ENCODE data around the gene PLPP4. TPM values are rescaled to one million over a fixed set of nuclear protein-coding genes. Genes with fewer than 3 reads are reported as not detected.

PLPP4 gene
- polyA plus RNA-seq, 1 of the 3 experiments (the other 2 are of a cell fraction): 27.9 TPM

- TF ChIP-seq JUND (IDR thresholded peaks at IDR 0.05) (no peak), REST (IDR thresholded peaks at IDR 0.05; ENCODE audit: low read depth, low read length) (no peak), MXI1 (IDR thresholded peaks at IDR 0.05; ENCODE audit: low read depth, low read length) (no peak), FOXM1 (IDR thresholded peaks at IDR 0.05; ENCODE audit: low read depth) (no peak), NRF1 (IDR thresholded peaks at IDR 0.05; ENCODE audit: low read depth, low read length) (no peak), CTCF (IDR thresholded peaks at IDR 0.05) (no peak), GABPA (IDR thresholded peaks at IDR 0.05; ENCODE audit: low read depth) (no peak), MEF2A (IDR thresholded peaks at IDR 0.05; ENCODE audit: borderline replicate concordance, low read depth) (no peak)
Measured at GRCh38 chr10:120530699-120531098, 73.7 kb downstream of the PLPP4 start (continued).

GRCh38 chr10:120538091-120538490 is 81.1 kb downstream of the PLPP4 start:
- Histone ChIP-seq H3K4me1 (ENCODE audit: control insufficient read depth in 1 of 2, insufficient read depth in 2 of 2, low read depth in 1 of 2, low read length in 1 of 2) (no peaks in the 10 kb centered on the region; a peak in 1 of 4 replicates), H3F3A (replicated peaks; ENCODE audit: insufficient read depth) (peaks cover 6% of the 10 kb centered on the region), H3K9me2 (no peaks in the 10 kb centered on the region), H3K27me3 (ENCODE audit: insufficient read depth) (no peaks in the 10 kb centered on the region), H2AFZ (ENCODE audit: low read depth) (no peak overlapping the region), H4K20me1 (ENCODE audit: insufficient read depth) (0 out of 2 replicates have a peak, but pooled peaks cover 4% of the 10 kb centered on the region), H3K4me2 (no peak overlapping the region), H3K9ac (no peak overlapping the region), H3K4me3 (ENCODE audit: low read depth in 2 of 2, low read length in 1 of 2) (no peak overlapping the region), H3K79me2 (ENCODE audit: insufficient read depth) (peaks cover 89% of the 10 kb centered on the region), H3K9me3 (no peaks in the 10 kb centered on the region), H3K27ac (ENCODE audit: low read depth in 2 of 2, low read length in 1 of 2) (peak overlapping the region in 1 of 2 experiments; percentile 8; a peak in 1 of 4 replicates), H3K36me3 (replicated peaks in 1 of 2; ENCODE audit: control insufficient read depth in 1 of 2, insufficient read depth in 2 of 2, low read length in 1 of 2) (peaks cover 0 to 52% of the 10 kb centered on the region in 2 experiments)
- no peak for DNase-seq
- ChIA-PET CTCF (no interaction called here), POLR2A (no interaction called here)
- WGBS (ENCODE audit: low lambda C conversion rate): 60% methylated on average over 2 of the region's 2 CpGs
- TF ChIP-seq TAF1 (IDR thresholded peaks at IDR 0.05; ENCODE audit: borderline replicate concordance, low read depth, low read length): no peak
- no peak for TF ChIP-seq NRF1 (IDR thresholded peaks at IDR 0.05; ENCODE audit: low read depth, low read length)
- TF ChIP-seq ZBTB33 (IDR thresholded peaks at IDR 0.05; ENCODE audit: borderline replicate concordance, low read depth): no peak
- TF ChIP-seq GATA2 (CRISPR knock-in tag; IDR thresholded peaks at IDR 0.05): no peak
- TF ChIP-seq TCF12 (IDR thresholded peaks at IDR 0.05): no peak
- TF ChIP-seq JUND (IDR thresholded peaks at IDR 0.05): no peak
- no peak for TF ChIP-seq TEAD4 (IDR thresholded peaks at IDR 0.05; ENCODE audit: borderline replicate concordance, insufficient read depth)
- TF ChIP-seq CHD2 (IDR thresholded peaks at IDR 0.05; ENCODE audit: low read length, partially characterized antibody): no peak
- TF ChIP-seq GABPA (IDR thresholded peaks at IDR 0.05; ENCODE audit: low read depth): no peak
- no peak for TF ChIP-seq USF1 (IDR thresholded peaks at IDR 0.05; ENCODE audit: borderline replicate concordance, low read depth)
- TF ChIP-seq MXI1 (IDR thresholded peaks at IDR 0.05; ENCODE audit: low read depth, low read length): no peak
- no peak for TF ChIP-seq FOXM1 (IDR thresholded peaks at IDR 0.05; ENCODE audit: low read depth)
- no peak for TF ChIP-seq CTCF (IDR thresholded peaks at IDR 0.05)
- no peak for TF ChIP-seq IRF3 (IDR thresholded peaks at IDR 0.05; ENCODE audit: low read depth, low read length)
- no peak for TF ChIP-seq NFIC (IDR thresholded peaks at IDR 0.05; ENCODE audit: borderline replicate concordance)
- TF ChIP-seq RFX5 (IDR thresholded peaks at IDR 0.05; ENCODE audit: low read length): no peak

All from SK-N-SH (cell line).